GM19467 (cell line): ENCODE data around the gene ETV6.
"Not testable (repeated sequence)": the region's sequence is repeated elsewhere in the genome, so short reads cannot be mapped to it uniquely, and the experiment has no call there.

Source experiments
- ATAC-seq: cut with Tn5 transposase; IDR thresholded peaks from one replicate; pipeline ENCODE4 v1.9.1; 2021; ENCODE audit warnings: mild to moderate bottlenecking, moderate library complexity; ENCODE audit not compliant: unreplicated experiment

The ETV6 gene

GRCh38 chr12:11649413-11650285 lies at the start of gene ETV6:
Gene ETV6, plus strand, starts transcription at chr12:11649674. Its CDS starts 454 bp downstream, at chr12:11650128.
- ATAC-seq: peak; percentile 45

GRCh38 chr12:11600199-11600598 lies 49.3 kb upstream of the ETV6 start:
- ATAC-seq: no peak

- no peak for ATAC-seq
Observed at GRCh38 chr12:11601647-11602046, 47.8 kb upstream of the ETV6 start.

- no peak for ATAC-seq
Observed at GRCh38 chr12:11607313-11608081, 42.0 kb upstream of the ETV6 start.

DNA sequence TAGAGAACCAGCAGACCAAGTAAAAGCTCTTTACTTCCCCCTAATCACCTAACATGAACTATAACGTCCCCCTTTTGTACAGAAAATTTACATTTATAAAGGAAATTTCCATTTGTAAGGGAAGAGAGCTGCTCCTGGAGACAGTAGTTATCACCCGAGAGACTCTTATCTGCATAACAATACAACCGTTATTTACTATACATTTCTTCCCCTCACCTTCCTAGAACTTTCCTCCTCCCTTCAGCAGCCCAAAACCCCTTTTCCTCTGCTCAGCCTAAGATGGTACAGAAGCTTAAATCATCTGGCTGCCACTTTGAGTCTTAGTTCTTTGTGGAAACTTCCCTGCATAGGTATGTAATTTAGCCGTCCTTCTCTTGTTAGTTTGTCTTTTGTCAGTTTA lies 40.4 kb upstream of the ETV6 start:
- ATAC-seq: no peak

- no peak for ATAC-seq
Observed at GRCh38 chr12:11615481-11615880, 34.0 kb upstream of the ETV6 start.

GRCh38 chr12:11618046-11618445 lies 31.4 kb upstream of the ETV6 start:
- no peak for ATAC-seq

DNA sequence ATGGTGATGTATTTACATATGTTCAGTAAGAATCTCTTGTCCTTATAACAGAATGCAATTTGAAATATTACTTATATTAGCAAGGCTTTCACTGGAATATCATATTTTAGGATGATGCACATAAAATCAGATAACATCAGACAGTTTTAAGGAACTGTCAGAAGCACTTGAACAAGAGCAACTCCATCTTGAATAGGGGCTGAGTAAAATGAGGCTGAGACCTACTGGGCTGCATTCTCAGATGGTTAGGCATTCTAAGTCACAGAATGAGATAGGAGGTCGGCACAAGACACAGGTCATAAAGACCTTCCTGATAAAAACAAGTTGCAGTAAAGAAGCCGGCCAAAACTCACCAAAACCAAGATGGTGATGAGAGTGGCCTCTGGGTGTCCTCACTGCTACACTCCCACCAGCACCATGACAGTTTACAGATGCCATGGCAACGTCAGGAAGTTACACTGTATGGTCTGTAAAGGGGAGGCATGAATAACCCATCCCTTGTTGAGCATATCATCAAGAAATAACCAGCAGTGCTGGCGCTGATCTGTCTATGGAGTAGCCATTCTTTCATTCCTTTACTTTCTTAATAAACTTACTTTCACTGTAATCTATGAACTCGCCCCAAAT lies 27.6 kb upstream of the ETV6 start:
- no peak for ATAC-seq

DNA sequence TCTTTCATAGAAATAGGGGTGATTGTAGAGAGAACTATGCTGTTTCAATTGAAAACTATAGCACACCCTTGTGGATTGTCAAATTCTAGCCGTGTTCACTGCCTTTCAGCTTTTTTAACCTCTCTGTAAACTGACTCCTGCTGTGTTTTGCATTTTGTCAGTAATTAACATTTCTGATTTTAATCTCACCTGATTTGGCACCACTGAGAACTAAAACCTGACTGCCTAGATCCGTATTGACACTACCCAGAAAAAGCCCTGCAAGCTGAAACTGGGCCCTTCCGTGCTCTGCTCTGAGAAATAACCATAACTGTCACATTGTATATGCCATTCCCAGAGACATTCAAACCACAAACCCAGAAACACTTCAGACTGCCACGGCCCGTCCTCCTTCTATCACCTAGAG lies 26.6 kb upstream of the ETV6 start:
- no peak for ATAC-seq

GRCh38 chr12:11623382-11623781 lies 26.1 kb upstream of the ETV6 start:
- no peak for ATAC-seq

DNA sequence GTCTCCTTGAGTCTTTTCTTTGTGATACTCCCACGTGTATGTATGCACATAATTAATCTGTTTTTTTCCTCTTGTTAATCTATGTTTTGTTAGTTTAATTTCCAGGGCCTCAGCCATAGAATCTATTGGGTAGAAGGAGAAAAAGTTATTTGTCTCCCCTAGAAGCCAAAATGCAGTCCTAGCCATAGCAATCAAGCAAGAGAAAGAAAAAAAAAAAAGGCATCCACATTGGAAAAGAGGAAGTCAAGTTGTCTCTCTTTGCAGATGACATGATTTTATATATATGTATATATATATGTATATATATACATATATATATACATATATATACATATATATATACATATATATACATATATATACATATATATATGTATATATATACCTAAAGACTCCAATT lies 25.4 kb upstream of the ETV6 start:
- ATAC-seq: no peak

- ATAC-seq: not testable (repeated sequence)
Observed at GRCh38 chr12:11627709-11628108, 21.8 kb upstream of the ETV6 start.

GRCh38 chr12:11628353-11628752 lies 21.1 kb upstream of the ETV6 start:
- no peak for ATAC-seq

GRCh38 chr12:11630046-11630706 lies 19.3 kb upstream of the ETV6 start:
- ATAC-seq: no peak

DNA sequence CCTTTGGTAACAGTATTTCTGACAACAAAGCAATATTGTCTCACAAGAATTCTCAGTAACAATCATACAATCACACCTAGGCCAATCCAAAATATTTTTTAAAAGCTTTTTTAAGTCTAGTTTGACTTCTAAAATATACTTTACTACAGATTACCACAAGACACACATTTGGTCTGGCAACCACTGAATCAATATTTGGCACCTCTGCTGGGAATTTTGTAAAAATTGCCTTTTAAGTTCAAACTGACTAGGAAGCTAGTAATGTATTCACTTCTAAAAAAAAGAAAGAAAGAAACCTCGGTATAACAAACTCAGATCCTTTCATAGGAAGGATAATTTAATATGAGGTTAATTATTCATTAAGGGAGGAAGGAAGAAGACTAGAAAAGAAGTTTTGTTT lies 18.2 kb upstream of the ETV6 start:
- ATAC-seq: no peak

GRCh38 chr12:11631881-11632280 lies 17.6 kb upstream of the ETV6 start:
- ATAC-seq: not testable (repeated sequence)

- ATAC-seq: no peak
Observed at GRCh38 chr12:11633968-11634367, 15.5 kb upstream of the ETV6 start.

GRCh38 chr12:11635341-11635740 lies 14.1 kb upstream of the ETV6 start:
- ATAC-seq: no peak

DNA sequence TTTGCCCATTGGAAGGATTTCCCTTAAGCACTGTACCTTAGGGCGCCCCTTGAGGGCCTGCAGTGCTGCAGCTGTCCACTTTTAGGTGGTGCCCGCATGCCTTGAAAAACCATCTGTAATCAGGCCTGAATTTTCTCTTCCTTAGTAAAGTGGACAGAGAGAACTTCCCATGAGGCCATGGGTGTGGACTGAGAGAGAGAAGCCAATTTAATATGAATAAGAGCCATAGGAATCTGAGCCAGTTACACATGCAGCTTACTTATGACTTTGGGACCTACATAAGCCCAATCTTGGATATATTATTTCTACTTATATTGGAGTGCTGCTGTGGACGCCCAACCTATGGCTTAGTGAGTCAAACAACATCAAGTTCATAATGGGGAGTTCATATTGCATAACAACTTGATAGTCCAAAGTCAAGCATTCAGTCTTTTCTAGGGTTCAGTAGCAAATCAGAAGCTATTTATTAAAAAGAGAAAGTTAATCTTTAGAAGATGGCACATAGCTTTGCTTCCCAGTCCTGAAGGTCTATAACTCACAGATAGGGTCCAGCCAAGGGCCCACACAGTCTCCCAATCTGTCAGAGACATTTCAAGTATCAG lies 11.1 kb upstream of the ETV6 start:
- no peak for ATAC-seq

DNA sequence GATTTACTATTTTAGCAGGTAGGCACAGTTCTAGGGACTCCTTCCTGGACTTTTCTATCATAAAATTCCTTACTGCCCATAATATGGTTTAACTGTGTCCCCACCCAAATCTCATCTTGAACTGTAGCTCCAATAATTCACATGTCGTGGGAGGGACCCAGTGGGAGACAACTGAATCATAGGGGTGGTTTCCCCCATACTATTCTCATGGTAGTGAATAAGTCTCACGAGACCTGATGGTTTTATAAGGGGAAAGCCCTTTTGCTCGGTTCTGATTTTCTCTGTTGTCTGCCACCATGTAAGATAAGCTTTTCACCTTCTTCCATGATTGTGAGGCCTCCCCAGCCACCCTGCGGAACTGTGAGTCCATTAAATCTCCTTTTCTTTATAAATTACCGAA lies 10.0 kb upstream of the ETV6 start:
- no peak for ATAC-seq

DNA sequence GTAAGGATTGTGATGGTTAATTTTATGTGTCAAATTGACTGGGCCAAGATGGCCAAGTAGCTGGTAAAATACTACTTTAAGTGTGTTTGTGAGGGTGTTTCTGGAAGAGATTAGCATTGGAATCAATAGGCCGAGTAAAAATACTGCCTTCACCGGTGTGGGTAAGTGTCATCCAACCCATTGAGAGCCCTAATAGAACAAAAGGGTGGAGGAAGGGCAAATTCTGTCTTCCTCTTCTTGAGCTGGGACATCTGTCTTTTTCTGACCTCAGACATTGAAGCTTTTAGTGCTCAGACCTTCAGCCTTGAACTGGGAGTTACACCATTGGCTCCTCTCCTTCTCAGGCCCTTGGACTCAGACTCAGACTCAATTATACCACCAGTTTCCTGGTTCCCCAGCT lies 8.0 kb upstream of the ETV6 start:
- ATAC-seq: no peak
